CD4-positive, alpha-beta T cell (primary cell): ENCODE results near the gene MEFV. TPM values are rescaled to one million over a fixed set of nuclear protein-coding genes. Genes with fewer than 3 reads are reported as not detected.
"Not testable (repeated sequence)": the region's sequence is repeated elsewhere in the genome, so short reads cannot be mapped to it uniquely, and the experiment has no call there.

Experiments used
- ATAC-seq: fragments of 200-7000 bp; cut with Tn5 transposase; one replicate; pipeline ENCODE4 v1.10.0; 2022; ENCODE audit warnings: mild to moderate bottlenecking; ENCODE audit not compliant: poor library complexity
- CTCF ChIA-PET: fragments of 350-600 bp; sonication (Branson Sonifier 250); formaldehyde crosslinking; loops from one replicate; lab custom pipeline; 2021; ENCODE audit warnings: antibody characterized with exemption, inconsistent platforms; lab: Charles Lee
- POLR2A ChIA-PET: fragments of 350-600 bp; sonication (Branson Sonifier 250); formaldehyde crosslinking; loops from one replicate; lab custom pipeline; 2021; ENCODE audit warnings: antibody characterized with exemption, inconsistent platforms; lab: Charles Lee
- DNase-seq, 14 experiments: peaks; one replicate each; pipeline ENCODE4 v3.0.0-alpha.2; 2013 to 2020; ENCODE audit warnings: mixed read lengths in 2 of 14
- H3K27ac ChIP-seq, 2 donors: one replicate each; pipeline versions ENCODE4 v1.5.1 to v1.7.0; 2013; ENCODE audit warnings: low read length in 2 of 2, low read depth in 1 of 2, mild to moderate bottlenecking in 1 of 2
- H3K27me3 ChIP-seq, 2 experiments: 1 replicate in 1 of 2; 2 replicates in 1 of 2; pipeline versions ENCODE4 v1.6.1 to v1.7.0; 2013; ENCODE audit warnings: low read length in 2 of 2, control low read depth in 1 of 2, mild to moderate bottlenecking in 1 of 2, moderate library complexity in 1 of 2; ENCODE audit not compliant: insufficient read depth in 2 of 2, control insufficient read depth in 1 of 2
- H3K36me3 ChIP-seq: one replicate; pipeline ENCODE4 v1.6.1; 2013; ENCODE audit warnings: low read length, control low read depth; ENCODE audit not compliant: insufficient read depth
- H3K4me1 ChIP-seq: one replicate; pipeline ENCODE4 v1.6.1; 2013; ENCODE audit warnings: low read length, control low read depth; ENCODE audit not compliant: insufficient read depth
- H3K4me3 ChIP-seq: one replicate; pipeline ENCODE4 v1.5.1; 2013; ENCODE audit warnings: mild to moderate bottlenecking, low read length, moderate library complexity
- H3K9me3 ChIP-seq, 2 experiments: 1 replicate in 1 of 2; 2 replicates in 1 of 2; pipeline versions ENCODE4 v1.6.1 to v1.7.0; 2013; ENCODE audit warnings: low read length in 2 of 2, mild to moderate bottlenecking in 2 of 2, control low read depth in 1 of 2, moderate library complexity in 1 of 2; ENCODE audit not compliant: control insufficient read depth in 1 of 2, insufficient read depth in 1 of 2
- H3K27ac Mint-ChIP-seq: one replicate; pipeline ENCODE4 v1.8.0; 2020; ENCODE audit warnings: mixed read lengths
- H3K27me3 Mint-ChIP-seq: one replicate; pipeline ENCODE4 v1.8.0; 2021; ENCODE audit warnings: mixed read lengths
- H3K36me3 Mint-ChIP-seq: one replicate; pipeline ENCODE4 v1.8.0; 2021; ENCODE audit warnings: low read depth, mixed read lengths
- H3K4me1 Mint-ChIP-seq: one replicate; pipeline ENCODE4 v1.8.0; 2021; ENCODE audit warnings: low read depth, mixed read lengths
- H3K4me3 Mint-ChIP-seq: one replicate; pipeline ENCODE4 v1.8.0; 2020; ENCODE audit warnings: mild to moderate bottlenecking, mixed read lengths
- H3K9me3 Mint-ChIP-seq: one replicate; pipeline ENCODE4 v1.8.0; 2020; ENCODE audit warnings: mixed read lengths
- CTCF ChIP-seq: fragments of 200-600 bp; IDR thresholded peaks from one replicate; pipeline ENCODE4 v1.8.0; 2022; ENCODE audit warnings: antibody characterized with exemption, mild to moderate bottlenecking
- intact Hi-C, 2 experiments: fragments of 100-400 bp; cut with DNase I in 1 of 2; cut with micrococcal nuclease in 1 of 2; formaldehyde crosslinking; loops; one replicate each; pipeline versions ENCODE4 v1.15.1 to v1.9.0; 2023 to 2025; cut with DNase I, micrococcal nuclease
- total RNA-seq, 174 experiments: library from RNA in 2 of 174; stranded (reverse) in 2 of 174; gene quantifications; one replicate each; pipeline ENCODE4 v1.2.3 and lab custom pipeline; 2021 to 2026

MEFV gene
- total RNA-seq, 2 experiments from 2014 or later: 0.60 to 0.73 TPM

GRCh38 chr16:3212567-3212966 lies 43.9 kb downstream of the MEFV start:
- intact Hi-C loops: no loop called here
- no peak for TF ChIP-seq CTCF
- ATAC-seq: no peak
- H3K4me3 ChIP-seq: no peak overlapping the region
- peaks cover 39% of the 10 kb centered on the region for H3K4me1 Mint-ChIP-seq
- H3K9me3 Mint-ChIP-seq: peaks cover 2% of the 10 kb centered on the region
- peaks cover 43% of the 10 kb centered on the region for H3K4me1 ChIP-seq
- no peaks in the 10 kb centered on the region for H3K36me3 ChIP-seq
- ChIA-PET POLR2A (no interaction called here), CTCF (no interaction called here)
- peak overlapping the region; percentile 76 for H3K27ac Mint-ChIP-seq
- H3K27ac ChIP-seq: no peak overlapping the region
- no peak overlapping the region for H3K4me3 Mint-ChIP-seq
- H3K27me3 Mint-ChIP-seq: no peaks in the 10 kb centered on the region
- peaks cover 1 to 16% of the 10 kb centered on the region in 2 experiments for H3K9me3 ChIP-seq
- no peak for DNase-seq
- no peaks in the 10 kb centered on the region for H3K27me3 ChIP-seq
- peaks cover 33% of the 10 kb centered on the region for H3K36me3 Mint-ChIP-seq

GRCh38 chr16:3212006-3212405 lies 44.4 kb downstream of the MEFV start:
- no peak overlapping the region for H3K27ac ChIP-seq
- DNase-seq: no peak
- peaks cover 39% of the 10 kb centered on the region for H3K4me1 ChIP-seq
- no peaks in the 10 kb centered on the region for H3K27me3 ChIP-seq
- Mint-ChIP-seq H3K27me3 (no peaks in the 10 kb centered on the region), H3K9me3 (peaks cover 2% of the 10 kb centered on the region), H3K36me3 (peaks cover 30% of the 10 kb centered on the region), H3K4me1 (peaks cover 38% of the 10 kb centered on the region), H3K4me3 (peak overlapping the region; percentile 28), H3K27ac (peak overlapping the region; percentile 76)
- no peak for TF ChIP-seq CTCF
- intact Hi-C loops: no loop called here
- ATAC-seq: no peak
- H3K36me3 ChIP-seq: no peaks in the 10 kb centered on the region
- CTCF ChIA-PET: no interaction called here
- POLR2A ChIA-PET: no interaction called here
- peaks cover 0 to 16% of the 10 kb centered on the region in 2 experiments for H3K9me3 ChIP-seq
- H3K4me3 ChIP-seq: no peak overlapping the region

- peaks cover 11 to 19% of the 10 kb centered on the region in 2 experiments for H3K9me3 ChIP-seq
- Mint-ChIP-seq H3K4me3 (no peak overlapping the region), H3K9me3 (peaks cover 3% of the 10 kb centered on the region), H3K4me1 (peaks cover 8% of the 10 kb centered on the region), H3K36me3 (no peaks in the 10 kb centered on the region), H3K27me3 (peaks cover 9% of the 10 kb centered on the region), H3K27ac (no peak overlapping the region)
- POLR2A ChIA-PET: no interaction called here
- ATAC-seq (no peak), DNase-seq (no peak)
- H3K4me1 ChIP-seq: peaks cover 5% of the 10 kb centered on the region
- no peak for TF ChIP-seq CTCF
- CTCF ChIA-PET: interaction anchor here (0.6 to 1.0 kb wide), 3 partner anchors 8 to 103 kb away, joined by 3 to 4 read pairs (median 3); no protein-coding TSS in a partner anchor
- no peaks in the 10 kb centered on the region for H3K36me3 ChIP-seq
- intact Hi-C loops: no loop called here
- no peaks in the 10 kb centered on the region for H3K27me3 ChIP-seq
- no peak overlapping the region for H3K27ac ChIP-seq
- H3K4me3 ChIP-seq: no peak overlapping the region
Measured at GRCh38 chr16:3207086-3207953, 49.1 kb downstream of the MEFV start.

- not testable (repeated sequence) for H3K9me3 Mint-ChIP-seq, ATAC-seq
Measured at GRCh38 chr16:3205939-3206338, 50.5 kb downstream of the MEFV start.

More at GRCh38 chr16:3205939-3206338, 50.5 kb downstream of the MEFV start:
- H3K27me3 Mint-ChIP-seq, H3K36me3 Mint-ChIP-seq, CTCF ChIA-PET, intact Hi-C loops, H3K4me3 Mint-ChIP-seq, H3K36me3 ChIP-seq, H3K4me3 ChIP-seq, H3K27me3 ChIP-seq, H3K27ac Mint-ChIP-seq, H3K4me1 Mint-ChIP-seq, H3K27ac ChIP-seq, POLR2A ChIA-PET, H3K4me1 ChIP-seq, DNase-seq: not testable (repeated sequence)
- H3K9me3 ChIP-seq: peaks cover 11 to 19% of the 10 kb centered on the region in 2 experiments
